ENCODE results near the gene ASXL1. TPM values are rescaled to one million over a fixed set of nuclear protein-coding genes. Genes with fewer than 3 reads are reported as not detected.
A peak's percentile ranks its signal among the peaks of the same experiment; 100 is the strongest.

The ASXL1 gene
- total RNA-seq, 4 donors from 2014 or later = 43.2 to 143 (median 71.8) TPM

DNA sequence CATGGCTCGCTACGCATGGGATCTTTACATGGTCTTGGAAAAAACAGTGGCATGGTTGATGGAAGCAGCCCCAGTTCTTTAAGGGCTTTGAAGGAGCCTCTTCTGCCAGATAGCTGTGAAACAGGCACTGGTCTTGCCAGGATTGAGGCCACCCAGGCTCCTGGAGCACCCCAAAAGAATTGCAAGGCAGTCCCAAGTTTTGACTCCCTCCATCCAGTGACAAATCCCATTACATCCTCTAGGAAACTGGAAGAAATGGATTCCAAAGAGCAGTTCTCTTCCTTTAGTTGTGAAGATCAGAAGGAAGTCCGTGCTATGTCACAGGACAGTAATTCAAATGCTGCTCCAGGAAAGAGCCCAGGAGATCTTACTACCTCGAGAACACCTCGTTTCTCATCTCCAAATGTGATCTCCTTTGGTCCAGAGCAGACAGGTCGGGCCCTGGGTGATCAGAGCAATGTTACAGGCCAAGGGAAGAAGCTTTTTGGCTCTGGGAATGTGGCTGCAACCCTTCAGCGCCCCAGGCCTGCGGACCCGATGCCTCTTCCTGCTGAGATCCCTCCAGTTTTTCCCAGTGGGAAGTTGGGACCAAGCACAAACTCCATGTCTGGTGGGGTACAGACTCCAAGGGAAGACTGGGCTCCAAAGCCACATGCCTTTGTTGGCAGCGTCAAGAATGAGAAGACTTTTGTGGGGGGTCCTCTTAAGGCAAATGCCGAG, 78.2 kb downstream of the ASXL1 start:
- Histone ChIP-seq H3K4me3 (no peak overlapping the region), H3K9me3 (no peaks in the 10 kb centered on the region), H3K27me3 (no peaks in the 10 kb centered on the region), H3K27ac (no peak overlapping the region), H3K4me1 (no peaks in the 10 kb centered on the region), H3K36me3 (peaks cover 84% of the 10 kb centered on the region)
- WGBS = 97% methylated on average over 9 of the region's 11 CpGs
- DNase-seq (ENCODE audit: low spot score in 2 of 2) = no peak
- TF ChIP-seq POLR2AphosphoS5 (IDR thresholded peaks at IDR 0.05) = no peak

DNA sequence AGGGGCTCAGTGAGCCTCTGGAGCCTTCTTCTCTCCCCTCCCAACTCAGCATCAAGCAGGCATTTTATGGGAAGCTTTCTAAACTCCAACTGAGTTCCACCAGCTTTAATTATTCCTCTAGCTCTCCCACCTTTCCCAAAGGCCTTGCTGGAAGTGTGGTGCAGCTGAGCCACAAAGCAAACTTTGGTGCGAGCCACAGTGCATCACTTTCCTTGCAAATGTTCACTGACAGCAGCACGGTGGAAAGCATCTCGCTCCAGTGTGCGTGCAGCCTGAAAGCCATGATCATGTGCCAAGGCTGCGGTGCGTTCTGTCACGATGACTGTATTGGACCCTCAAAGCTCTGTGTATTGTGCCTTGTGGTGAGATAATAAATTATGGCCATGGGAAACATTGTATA, 78.8 kb downstream of the ASXL1 start:
- TF ChIP-seq POLR2AphosphoS5 (IDR thresholded peaks at IDR 0.05) (no peak), EP300 (IDR thresholded peaks at IDR 0.05) (no peak), POLR2A (IDR thresholded peaks at IDR 0.05) (no peak)
- TF ChIP-seq, protein P1, sequence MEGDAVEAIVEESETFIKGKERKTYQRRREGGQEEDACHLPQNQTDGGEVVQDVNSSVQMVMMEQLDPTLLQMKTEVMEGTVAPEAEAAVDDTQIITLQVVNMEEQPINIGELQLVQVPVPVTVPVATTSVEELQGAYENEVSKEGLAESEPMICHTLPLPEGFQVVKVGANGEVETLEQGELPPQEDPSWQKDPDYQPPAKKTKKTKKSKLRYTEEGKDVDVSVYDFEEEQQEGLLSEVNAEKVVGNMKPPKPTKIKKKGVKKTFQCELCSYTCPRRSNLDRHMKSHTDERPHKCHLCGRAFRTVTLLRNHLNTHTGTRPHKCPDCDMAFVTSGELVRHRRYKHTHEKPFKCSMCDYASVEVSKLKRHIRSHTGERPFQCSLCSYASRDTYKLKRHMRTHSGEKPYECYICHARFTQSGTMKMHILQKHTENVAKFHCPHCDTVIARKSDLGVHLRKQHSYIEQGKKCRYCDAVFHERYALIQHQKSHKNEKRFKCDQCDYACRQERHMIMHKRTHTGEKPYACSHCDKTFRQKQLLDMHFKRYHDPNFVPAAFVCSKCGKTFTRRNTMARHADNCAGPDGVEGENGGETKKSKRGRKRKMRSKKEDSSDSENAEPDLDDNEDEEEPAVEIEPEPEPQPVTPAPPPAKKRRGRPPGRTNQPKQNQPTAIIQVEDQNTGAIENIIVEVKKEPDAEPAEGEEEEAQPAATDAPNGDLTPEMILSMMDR (IDR thresholded peaks at IDR 0.05) = no peak
- no peaks in the 10 kb centered on the region for H3K4me1 ChIP-seq
- no peaks in the 10 kb centered on the region for H3K27me3 ChIP-seq
- whole genome bisulfite sequencing = 99% methylated on average over 7 of the region's 7 CpGs
- H3K4me3 ChIP-seq = no peak overlapping the region
- no peak for DNase-seq (ENCODE audit: low spot score in 2 of 2)
- H3K27ac ChIP-seq = no peak overlapping the region
- peaks cover 81% of the 10 kb centered on the region for H3K36me3 ChIP-seq
- H3K9me3 ChIP-seq = no peaks in the 10 kb centered on the region

DNA sequence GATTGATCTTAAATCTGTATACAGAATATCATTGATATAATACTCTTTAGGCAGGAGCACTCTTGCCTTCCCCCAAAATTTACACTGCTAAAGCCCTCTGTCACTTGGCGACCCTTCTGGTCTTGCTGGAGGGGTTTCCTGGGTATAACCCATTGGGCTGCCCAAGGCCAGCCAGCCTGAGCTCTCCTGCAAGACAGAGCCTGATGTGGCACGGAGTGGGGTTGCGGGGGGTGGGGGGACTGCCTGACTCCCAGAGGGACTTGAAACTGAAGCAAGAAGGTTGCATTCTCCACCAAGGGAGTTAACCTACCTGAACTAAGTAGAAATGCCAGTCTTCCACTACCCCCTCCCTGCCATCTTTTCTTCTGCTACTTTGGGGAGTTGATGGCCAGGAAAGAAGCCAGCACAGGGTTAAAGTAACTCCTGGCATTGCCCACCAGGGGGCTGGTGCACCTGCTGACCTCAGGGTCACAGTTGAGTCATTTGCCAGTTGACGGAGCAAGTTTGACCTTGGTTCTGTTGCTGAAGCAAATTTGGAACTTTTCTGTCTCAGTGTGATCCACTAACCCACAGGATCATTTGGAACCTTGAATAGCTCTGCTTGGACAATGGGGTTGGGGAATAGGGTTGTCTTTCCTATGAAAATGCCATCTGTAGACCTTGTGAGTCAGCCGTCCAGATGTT, 79.4 kb downstream of the ASXL1 start:
- Histone ChIP-seq H3K9me3 (no peaks in the 10 kb centered on the region), H3K4me3 (no peak overlapping the region), H3K27ac (no peak overlapping the region), H3K36me3 (peaks cover 77% of the 10 kb centered on the region), H3K4me1 (no peaks in the 10 kb centered on the region), H3K27me3 (no peaks in the 10 kb centered on the region)
- TF ChIP-seq EP300 (IDR thresholded peaks at IDR 0.05) (no peak), POLR2A (IDR thresholded peaks at IDR 0.05) (no peak)
- DNase-seq (ENCODE audit: low spot score in 2 of 2) = no peak
- WGBS = 88% methylated on average over 5 of the region's 5 CpGs

DNA sequence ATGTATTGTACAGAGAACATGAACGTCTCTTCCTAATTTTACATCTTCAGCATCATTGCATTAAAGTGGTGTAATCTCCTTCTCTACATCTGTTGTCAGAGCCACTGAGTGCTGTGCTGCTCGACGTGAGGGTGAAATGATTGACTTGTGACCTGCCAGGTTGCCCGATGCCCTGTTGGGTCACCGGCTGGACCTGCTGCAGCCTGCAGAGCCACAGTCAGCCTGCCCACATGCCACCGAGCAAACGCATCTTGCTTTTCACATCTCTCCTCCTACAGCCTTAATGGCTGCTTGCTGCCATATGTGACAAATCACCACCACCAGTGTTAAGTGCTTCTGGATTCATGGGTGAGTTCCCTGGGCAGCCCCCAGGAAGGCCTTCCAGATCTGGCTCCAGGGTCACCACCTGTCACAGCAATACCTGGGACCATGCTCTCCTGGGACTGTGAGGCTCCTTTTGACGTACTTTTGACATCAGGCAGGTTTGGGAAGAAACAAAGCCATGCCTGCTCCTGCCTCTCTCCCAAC, 80.3 kb downstream of the ASXL1 start:
- no peak overlapping the region for H3K4me3 ChIP-seq
- H3K27ac ChIP-seq = no peak overlapping the region
- WGBS = 88% methylated on average over 8 of the region's 8 CpGs
- TF ChIP-seq POLR2AphosphoS5 (IDR thresholded peaks at IDR 0.05) = no peak
- TF ChIP-seq POLR2A (IDR thresholded peaks at IDR 0.05) = no peak
- no peak for TF ChIP-seq EP300 (IDR thresholded peaks at IDR 0.05)
- H3K27me3 ChIP-seq = no peaks in the 10 kb centered on the region
- H3K9me3 ChIP-seq = no peaks in the 10 kb centered on the region
- no peaks in the 10 kb centered on the region for H3K4me1 ChIP-seq
- H3K36me3 ChIP-seq = peaks cover 69% of the 10 kb centered on the region
- DNase-seq (ENCODE audit: low spot score in 2 of 2) = no peak

DNA sequence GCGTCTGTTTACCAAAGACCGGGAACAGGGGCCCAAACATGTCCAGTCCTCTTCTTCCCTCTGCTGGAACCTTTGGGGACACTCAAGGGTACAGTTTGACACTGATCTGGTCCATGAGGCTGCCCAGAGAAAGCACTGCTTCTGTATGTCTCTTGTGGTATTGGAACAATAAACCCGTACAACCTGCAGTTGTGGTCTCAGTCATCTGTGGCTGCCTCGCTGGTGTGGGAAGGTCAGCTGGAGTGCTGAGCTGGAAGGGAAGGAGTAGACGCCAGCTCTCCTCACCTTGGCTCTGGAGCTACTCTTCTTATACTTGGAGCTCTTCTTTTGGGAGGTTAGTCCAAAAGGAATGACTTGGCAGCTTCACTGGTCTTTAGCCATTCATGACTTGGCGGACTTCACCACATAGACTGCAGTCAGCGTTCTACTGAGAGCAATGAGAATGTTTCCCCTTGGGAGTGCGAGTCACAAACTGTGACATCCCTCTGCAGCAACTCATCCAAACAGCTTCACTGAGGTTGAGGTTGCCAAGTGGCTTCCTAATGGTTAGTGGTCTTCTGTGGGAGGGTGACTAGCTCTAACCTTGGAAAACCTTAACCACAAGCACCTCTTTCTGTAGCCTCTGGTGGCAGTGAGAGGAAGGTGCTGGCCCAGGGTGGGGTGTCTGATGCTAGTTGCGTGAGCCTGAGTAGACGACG, 81.2 kb downstream of the ASXL1 start:
- Histone ChIP-seq H3K4me3 (no peak overlapping the region), H3K36me3 (peaks cover 63% of the 10 kb centered on the region), H3K9me3 (no peaks in the 10 kb centered on the region), H3K4me1 (no peaks in the 10 kb centered on the region), H3K27me3 (no peaks in the 10 kb centered on the region), H3K27ac (no peak overlapping the region)
- 83% methylated on average over 9 of the region's 11 CpGs for WGBS
- DNase-seq (ENCODE audit: low spot score in 2 of 2) = no peak
- TF ChIP-seq, protein P1 (IDR thresholded peaks at IDR 0.05) = no peak
- no peak for TF ChIP-seq POLR2AphosphoS5 (IDR thresholded peaks at IDR 0.05)
- no peak for TF ChIP-seq POLR2A (IDR thresholded peaks at IDR 0.05)
- no peak for TF ChIP-seq EP300 (IDR thresholded peaks at IDR 0.05)

DNA sequence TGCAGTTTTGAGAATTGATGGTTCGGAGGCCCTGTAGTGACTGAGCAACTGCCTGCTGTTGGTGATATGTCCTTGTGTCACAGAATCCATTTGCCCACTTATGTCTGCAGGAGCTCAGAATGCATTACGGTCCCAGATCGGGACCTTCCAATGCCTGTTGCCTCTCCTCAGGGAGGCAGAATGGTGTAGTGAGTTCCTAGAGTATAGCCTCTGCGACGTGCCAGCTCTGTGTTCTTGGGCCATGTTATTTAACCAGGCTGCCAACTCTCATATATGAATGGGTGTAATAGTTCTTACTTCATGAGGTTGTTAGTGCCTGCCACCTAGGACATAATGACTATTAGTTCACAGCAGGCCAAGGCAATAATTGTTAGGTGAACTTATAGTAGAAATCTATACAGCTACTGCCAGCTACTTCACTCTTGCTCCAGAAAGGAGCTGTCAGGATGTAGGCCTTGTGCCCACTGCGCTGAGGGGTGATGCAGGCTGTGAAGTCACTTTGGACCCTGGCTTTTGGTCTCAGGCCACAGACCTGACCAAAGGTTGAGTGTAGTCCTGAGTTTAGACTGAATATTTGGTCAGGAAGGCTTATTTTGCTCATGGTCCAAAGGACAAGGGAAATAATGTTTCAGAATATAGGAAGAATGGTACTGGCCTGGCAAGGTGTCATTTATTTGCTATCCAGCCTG, 82.1 kb downstream of the ASXL1 start:
- TF ChIP-seq POLR2A (IDR thresholded peaks at IDR 0.05) (no peak), POLR2AphosphoS5 (IDR thresholded peaks at IDR 0.05) (no peak), EP300 (IDR thresholded peaks at IDR 0.05) (no peak)
- TF ChIP-seq, protein P1 (IDR thresholded peaks at IDR 0.05) = no peak
- H3K4me3 ChIP-seq = no peak overlapping the region
- DNase-seq (ENCODE audit: low spot score in 2 of 2) = peak in 1 of 2 donors; percentile 24
- peaks cover 54% of the 10 kb centered on the region for H3K36me3 ChIP-seq
- H3K9me3 ChIP-seq = no peaks in the 10 kb centered on the region
- no peaks in the 10 kb centered on the region for H3K4me1 ChIP-seq
- WGBS = 100% methylated on average over 6 of the region's 6 CpGs
- H3K27me3 ChIP-seq = no peaks in the 10 kb centered on the region
- H3K27ac ChIP-seq = no peak overlapping the region
